Measurements from ENCODE around the gene RNF141. TPM values are rescaled to one million over a fixed set of nuclear protein-coding genes. Genes with fewer than 3 reads are reported as not detected.

Gene RNF141
- total and polyA plus RNA-seq, 2 of the 13 experiments (the other 11 are each of a cell fraction or from before 2014, with no cell fraction given), result 9.3 to 22.4 TPM

- TF ChIP-seq, protein P1, sequence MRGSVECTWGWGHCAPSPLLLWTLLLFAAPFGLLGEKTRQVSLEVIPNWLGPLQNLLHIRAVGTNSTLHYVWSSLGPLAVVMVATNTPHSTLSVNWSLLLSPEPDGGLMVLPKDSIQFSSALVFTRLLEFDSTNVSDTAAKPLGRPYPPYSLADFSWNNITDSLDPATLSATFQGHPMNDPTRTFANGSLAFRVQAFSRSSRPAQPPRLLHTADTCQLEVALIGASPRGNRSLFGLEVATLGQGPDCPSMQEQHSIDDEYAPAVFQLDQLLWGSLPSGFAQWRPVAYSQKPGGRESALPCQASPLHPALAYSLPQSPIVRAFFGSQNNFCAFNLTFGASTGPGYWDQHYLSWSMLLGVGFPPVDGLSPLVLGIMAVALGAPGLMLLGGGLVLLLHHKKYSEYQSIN (CRISPR knock-in tag; IDR thresholded peaks at IDR 0.05; ENCODE audit: borderline replicate concordance), result no peak
- TF ChIP-seq, protein P2, sequence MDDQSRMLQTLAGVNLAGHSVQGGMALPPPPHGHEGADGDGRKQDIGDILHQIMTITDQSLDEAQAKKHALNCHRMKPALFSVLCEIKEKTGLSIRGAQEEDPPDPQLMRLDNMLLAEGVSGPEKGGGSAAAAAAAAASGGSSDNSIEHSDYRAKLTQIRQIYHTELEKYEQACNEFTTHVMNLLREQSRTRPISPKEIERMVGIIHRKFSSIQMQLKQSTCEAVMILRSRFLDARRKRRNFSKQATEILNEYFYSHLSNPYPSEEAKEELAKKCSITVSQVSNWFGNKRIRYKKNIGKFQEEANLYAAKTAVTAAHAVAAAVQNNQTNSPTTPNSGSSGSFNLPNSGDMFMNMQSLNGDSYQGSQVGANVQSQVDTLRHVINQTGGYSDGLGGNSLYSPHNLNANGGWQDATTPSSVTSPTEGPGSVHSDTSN (CRISPR knock-in tag; IDR thresholded peaks at IDR 0.05; ENCODE audit: borderline replicate concordance), result no peak
- TF ChIP-seq U2AF2 (IDR thresholded peaks at IDR 0.05; ENCODE audit: low read depth, low read length) (no peak), MXI1 (IDR thresholded peaks at IDR 0.05; ENCODE audit: borderline replicate concordance, low read depth, low read length) (peak; percentile 98), ZIK1 (CRISPR knock-in tag; IDR thresholded peaks at IDR 0.05; ENCODE audit: borderline replicate concordance, low read depth) (no peak), ZNF281 (CRISPR knock-in tag; IDR thresholded peaks at IDR 0.05; ENCODE audit: borderline replicate concordance) (peak; percentile 75), ZKSCAN8 (CRISPR knock-in tag; IDR thresholded peaks at IDR 0.05; ENCODE audit: borderline replicate concordance) (no peak; the same call in 1 of the 2 replicates), ZNF30 (CRISPR knock-in tag; IDR thresholded peaks at IDR 0.05) (no peak), ZSCAN25 (CRISPR knock-in tag; IDR thresholded peaks at IDR 0.05) (no peak), NFATC3 (CRISPR knock-in tag; IDR thresholded peaks at IDR 0.05) (no peak), PHF5A (CRISPR knock-in tag; IDR thresholded peaks at IDR 0.05; ENCODE audit: low read depth, unreplicated experiment) (no peak), MEIS2 (CRISPR knock-in tag; IDR thresholded peaks at IDR 0.05) (peak; percentile 53; the same call in 1 of the 2 replicates), KLF15 (CRISPR knock-in tag; IDR thresholded peaks at IDR 0.05; ENCODE audit: borderline replicate concordance) (peak; percentile 87; the same call in 1 of the 2 replicates), ZNF747 (CRISPR knock-in tag; IDR thresholded peaks at IDR 0.05; ENCODE audit: borderline replicate concordance) (peak; percentile 49; the same call in 1 of the 2 replicates), HHEX (CRISPR knock-in tag; IDR thresholded peaks at IDR 0.05) (no peak), SP1 (IDR thresholded peaks at IDR 0.05) (no peak), SP1 (CRISPR knock-in tag; IDR thresholded peaks at IDR 0.05) (peak; percentile 96), ZNF430 (CRISPR knock-in tag; IDR thresholded peaks at IDR 0.05) (peak; percentile 5; the same call in 1 of the 2 replicates), ZNF879 (CRISPR knock-in tag; IDR thresholded peaks at IDR 0.05) (peak; percentile 64; the same call in 1 of the 2 replicates), BORCS8-MEF2B (CRISPR knock-in tag; IDR thresholded peaks at IDR 0.05) (peak; percentile 79)
- TF ChIP-seq, protein P3, sequence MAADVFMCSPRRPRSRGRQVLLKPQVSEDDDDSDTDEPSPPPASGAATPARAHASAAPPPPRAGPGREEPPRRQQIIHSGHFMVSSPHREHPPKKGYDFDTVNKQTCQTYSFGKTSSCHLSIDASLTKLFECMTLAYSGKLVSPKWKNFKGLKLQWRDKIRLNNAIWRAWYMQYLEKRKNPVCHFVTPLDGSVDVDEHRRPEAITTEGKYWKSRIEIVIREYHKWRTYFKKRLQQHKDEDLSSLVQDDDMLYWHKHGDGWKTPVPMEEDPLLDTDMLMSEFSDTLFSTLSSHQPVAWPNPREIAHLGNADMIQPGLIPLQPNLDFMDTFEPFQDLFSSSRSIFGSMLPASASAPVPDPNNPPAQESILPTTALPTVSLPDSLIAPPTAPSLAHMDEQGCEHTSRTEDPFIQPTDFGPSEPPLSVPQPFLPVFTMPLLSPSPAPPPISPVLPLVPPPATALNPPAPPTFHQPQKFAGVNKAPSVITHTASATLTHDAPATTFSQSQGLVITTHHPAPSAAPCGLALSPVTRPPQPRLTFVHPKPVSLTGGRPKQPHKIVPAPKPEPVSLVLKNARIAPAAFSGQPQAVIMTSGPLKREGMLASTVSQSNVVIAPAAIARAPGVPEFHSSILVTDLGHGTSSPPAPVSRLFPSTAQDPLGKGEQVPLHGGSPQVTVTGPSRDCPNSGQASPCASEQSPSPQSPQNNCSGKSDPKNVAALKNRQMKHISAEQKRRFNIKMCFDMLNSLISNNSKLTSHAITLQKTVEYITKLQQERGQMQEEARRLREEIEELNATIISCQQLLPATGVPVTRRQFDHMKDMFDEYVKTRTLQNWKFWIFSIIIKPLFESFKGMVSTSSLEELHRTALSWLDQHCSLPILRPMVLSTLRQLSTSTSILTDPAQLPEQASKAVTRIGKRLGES (CRISPR knock-in tag; IDR thresholded peaks at IDR 0.05; ENCODE audit: borderline replicate concordance), result no peak
Measured at GRCh38 chr11:10540915-10541560, at the start of gene RNF141 (continued).
